IMR-90 (cell line): ENCODE results near the gene NIPA2. TPM values are rescaled to one million over a fixed set of nuclear protein-coding genes. Genes with fewer than 3 reads are reported as not detected.

Source experiments
- ATAC-seq: fragments of 200-7000 bp; cut with Tn5 transposase; 2 replicates; pipeline ENCODE4 v1.9.1; 2020; ENCODE audit warnings: low read depth, mild to moderate bottlenecking, moderate library complexity
- BruUV-seq: library from RNA; stranded (reverse); fragments of 400-500 nt; replicated peaks from 2 replicates; lab custom pipeline; 2021; lab: Mats Ljungman, UMichigan
- CTCF ChIA-PET: fragments of 300-600 bp; formaldehyde crosslinking; extraction: SDS; loops from one replicate; lab custom pipeline; 2021; ENCODE audit warnings: antibody characterized with exemption; lab: Yijun Ruan, JAX
- POLR2A ChIA-PET: fragments of 300-600 bp; sonication (Branson Sonifier 250); formaldehyde crosslinking; loops from one replicate; lab custom pipeline; 2022; ENCODE audit warnings: antibody characterized with exemption; ENCODE audit not compliant: unreplicated experiment; lab: Charles Lee
- DNase-seq: peaks from one replicate; pipeline ENCODE4 v3.0.0; 2013
- H2AFZ ChIP-seq: replicated peaks from 2 replicates; pipeline ENCODE3; 2013; ENCODE audit warnings: low read length, mild to moderate bottlenecking; ENCODE audit not compliant: poor library complexity
- H2AK5ac ChIP-seq: 2 replicates; pipeline ENCODE4 v1.6.1; 2013; ENCODE audit warnings: low read depth, low read length, inconsistent platforms
- H2AK9ac ChIP-seq: replicated peaks from 2 replicates; pipeline ENCODE3; 2013; ENCODE audit warnings: mild to moderate bottlenecking, low read depth, low read length, moderate library complexity; ENCODE audit not compliant: poor library complexity
- H2BK120ac ChIP-seq: 2 replicates; pipeline ENCODE4 v1.6.1; 2013; ENCODE audit warnings: low read depth, low read length, inconsistent platforms
- H2BK15ac ChIP-seq: 3 replicates; pipeline ENCODE4 v1.6.1; 2013; ENCODE audit warnings: low read depth, low read length, inconsistent platforms
- H2BK20ac ChIP-seq: 2 replicates; pipeline ENCODE4 v1.6.1; 2013; ENCODE audit warnings: low read depth, mild to moderate bottlenecking, inconsistent platforms, low read length, moderate library complexity
- H2BK5ac ChIP-seq: 2 replicates; pipeline ENCODE4 v1.6.1; 2013; ENCODE audit warnings: mild to moderate bottlenecking, low read depth, low read length, inconsistent platforms; ENCODE audit not compliant: poor library complexity, severe bottlenecking
- H3K14ac ChIP-seq: replicated peaks from 2 replicates; pipeline ENCODE4 v1.6.1; 2013; ENCODE audit warnings: low read depth, low read length, inconsistent platforms
- H3K18ac ChIP-seq: 2 replicates; pipeline ENCODE4 v1.6.1; 2013; ENCODE audit warnings: low read depth, low read length, control low read depth
- H3K23ac ChIP-seq: 2 replicates; pipeline ENCODE4 v1.6.1; 2013; ENCODE audit warnings: low read depth, low read length, inconsistent platforms
- H3K27ac ChIP-seq: 2 replicates; pipeline ENCODE4 v1.5.1; 2013; ENCODE audit warnings: mild to moderate bottlenecking, control low read depth, low read length; ENCODE audit not compliant: insufficient read depth
- H3K27me3 ChIP-seq: 2 replicates; pipeline ENCODE4 v1.6.1; 2013; ENCODE audit warnings: low read length; ENCODE audit not compliant: control insufficient read depth, insufficient read depth
- H3K36me3 ChIP-seq: 2 replicates; pipeline ENCODE4 v1.6.1; 2013; ENCODE audit warnings: low read length, mixed read lengths; ENCODE audit not compliant: control insufficient read depth, insufficient read depth
- H3K4ac ChIP-seq: 2 replicates; pipeline ENCODE4 v1.6.1; 2013; ENCODE audit warnings: low read depth, low read length, inconsistent platforms
- H3K4me1 ChIP-seq: 2 replicates; pipeline ENCODE4 v1.6.1; 2013; ENCODE audit warnings: low read length, mixed read lengths; ENCODE audit not compliant: control insufficient read depth, insufficient read depth
- H3K4me2 ChIP-seq: 2 replicates; pipeline ENCODE4 v1.6.1; 2013; ENCODE audit warnings: low read depth, mild to moderate bottlenecking, control low read depth, low read length, moderate library complexity
- H3K4me3 ChIP-seq: 2 replicates; pipeline ENCODE4 v1.5.1; 2013; ENCODE audit warnings: low read depth, mild to moderate bottlenecking, control low read depth, low read length, moderate library complexity; ENCODE audit not compliant: insufficient read depth
- H3K56ac ChIP-seq: 2 replicates; pipeline ENCODE4 v1.6.1; 2013; ENCODE audit warnings: low read length, inconsistent platforms; ENCODE audit not compliant: insufficient read depth; ENCODE audit errors: extremely low read depth
- H3K79me1 ChIP-seq, 2 experiments: 2 replicates each; pipeline ENCODE4 v1.6.1; 2013; ENCODE audit warnings: low read length in 2 of 2, inconsistent platforms in 1 of 2, low read depth in 1 of 2
- H3K9ac ChIP-seq: 2 replicates; pipeline ENCODE4 v1.6.1; 2013; ENCODE audit warnings: low read depth, low read length, control low read depth
- H3K9me1 ChIP-seq: 2 replicates; pipeline ENCODE4 v1.6.1; 2013; ENCODE audit warnings: low read length, inconsistent platforms; ENCODE audit not compliant: insufficient read depth
- H3K9me3 ChIP-seq: 2 replicates; pipeline ENCODE4 v1.6.1; 2013; ENCODE audit warnings: low read length; ENCODE audit not compliant: control insufficient read depth, insufficient read depth
- H4K20me1 ChIP-seq: 2 replicates; pipeline ENCODE4 v1.6.1; 2013; ENCODE audit warnings: low read length, inconsistent platforms; ENCODE audit not compliant: insufficient read depth
- H4K5ac ChIP-seq: 2 replicates; pipeline ENCODE4 v1.6.1; 2013; ENCODE audit warnings: mild to moderate bottlenecking, low read depth, low read length, control low read depth
- H4K8ac ChIP-seq, 2 experiments: 2 replicates each; pipeline ENCODE4 v1.6.1; 2013; ENCODE audit warnings: low read depth in 2 of 2, low read length in 2 of 2, control low read depth in 1 of 2, inconsistent platforms in 1 of 2
- H4K91ac ChIP-seq: 2 replicates; pipeline ENCODE4 v1.6.1; 2013; ENCODE audit warnings: low read depth, low read length, inconsistent platforms; ENCODE audit not compliant: insufficient read depth
- CHD1 ChIP-seq: IDR thresholded peaks from 2 replicates; pipeline ENCODE4 v1.6.1; 2012; ENCODE audit warnings: low read depth, low read length, improper control_type of control experiment
- CTCF ChIP-seq: conservative IDR thresholded peaks from 2 replicates; pipeline ENCODE4 v1.5.1; 2012; ENCODE audit warnings: mild to moderate bottlenecking, low read depth, low read length, improper control_type of control experiment
- ELK1 ChIP-seq: fragments of 150-350 bp; IDR thresholded peaks from 2 replicates; pipeline ENCODE4 v1.6.1; 2016; ENCODE audit warnings: low read depth, mild to moderate bottlenecking, low read length, moderate library complexity, borderline replicate concordance
- MAFK ChIP-seq: IDR thresholded peaks from 2 replicates; pipeline ENCODE4 v1.6.1; 2012; ENCODE audit warnings: low read depth, low read length, improper control_type of control experiment
- NFE2L2 ChIP-seq: fragments of 150-350 bp; IDR thresholded peaks from 2 replicates; pipeline ENCODE4 v1.6.1; 2016; ENCODE audit warnings: low read depth, mild to moderate bottlenecking, low read length
- POLR2A ChIP-seq: IDR thresholded peaks from 2 replicates; pipeline ENCODE4 v1.6.1; 2012; ENCODE audit warnings: mild to moderate bottlenecking, low read depth, low read length
- RAD21 ChIP-seq: IDR thresholded peaks from 2 replicates; pipeline ENCODE4 v1.6.1; 2012; ENCODE audit warnings: low read length, improper control_type of control experiment
- RCOR1 ChIP-seq: IDR thresholded peaks from 2 replicates; pipeline ENCODE4 v1.6.1; 2012; ENCODE audit warnings: mild to moderate bottlenecking, low read length, improper control_type of control experiment; ENCODE audit not compliant: insufficient replicate concordance
- USF2 ChIP-seq: fragments of 150-350 bp; IDR thresholded peaks from 2 replicates; pipeline ENCODE4 v1.6.1; 2017; ENCODE audit warnings: mild to moderate bottlenecking, antibody characterized with exemption, low read length, low read depth
- WGBS, 2 experiments: methylation state at CpG; one replicate each; pipeline versions ENCODE4 v1.1.5 to v1.1.7; 2013; ENCODE audit warnings: missing lambda C conversion rate in 2 of 2; ENCODE audit not compliant: insufficient read length in 1 of 2; ENCODE audit errors: extremely low coverage in 2 of 2; 5-methylcytosine and 5-hydroxymethylcytosine counted together
- dilution Hi-C: fragments of 300-500 bp; cut with HindIII; formaldehyde crosslinking; loops from one replicate; pipeline ENCODE4 v1.14.3; 2018; ENCODE audit warnings: low sequenced_read_pairs; ENCODE audit not compliant: unreplicated experiment
- in situ Hi-C: fragments of 300-500 bp; cut with MboI; formaldehyde crosslinking; loops from 3 replicates; pipeline ENCODE4 v1.14.3; 2019; ENCODE audit warnings: low sequenced_read_pairs, inconsistent platforms, mixed read lengths
- intact Hi-C: fragments of 100-400 bp; cut with micrococcal nuclease; formaldehyde crosslinking; loops from 2 replicates; pipeline ENCODE4 v1.10.0; 2022
- polyA plus RNA-seq, 3 experiments: library from polyadenylated mRNA; depleted of rRNA; stranded (reverse); fragments of >200 nt; gene quantifications; 2 replicates each; pipeline ENCODE4 v1.2.3, GENCODE V29; 2012; ENCODE audit warnings: low replicate concordance in 1 of 3
- total RNA-seq: library from RNA; depleted of rRNA; stranded (reverse); fragments of >200 nt; gene quantifications from 2 replicates; pipeline ENCODE4 v1.2.3, GENCODE V29; 2012

The NIPA2 gene
- total and polyA plus RNA-seq, 2 of the 4 experiments (the other 2 are of a cell fraction) = 33.0 to 38.0 TPM

- intact Hi-C loops = no loop called here
- no peak overlapping the region for H3K14ac ChIP-seq
- no peaks in the 10 kb centered on the region for H4K20me1 ChIP-seq
- no peak overlapping the region for H3K4me2 ChIP-seq
- ChIA-PET CTCF (interaction anchor here (0.7 kb wide), 1 partner anchor 137 kb away, joined by 3 read pairs; no protein-coding TSS in a partner anchor), POLR2A (no interaction called here)
- H3K9me1 ChIP-seq = no peaks in the 10 kb centered on the region
- no peak overlapping the region for H3K4me3 ChIP-seq
- H3K9me3 ChIP-seq = no peaks in the 10 kb centered on the region
- no peak overlapping the region for H3K9ac ChIP-seq
- H3K18ac ChIP-seq = no peak overlapping the region
- no peak overlapping the region for H2AFZ ChIP-seq
- H2BK120ac ChIP-seq = no peak overlapping the region
- H4K5ac ChIP-seq = no peak overlapping the region
- dilution Hi-C loops = no loop called here
- H2AK5ac ChIP-seq = no peak overlapping the region
- 0 out of 2 replicates have a peak, but pooled peaks have one; percentile 23 for TF ChIP-seq CTCF
- no peak for TF ChIP-seq MAFK
- no peak for TF ChIP-seq CHD1
- no peak for TF ChIP-seq RCOR1
- TF ChIP-seq NFE2L2 = no peak
- no peak for TF ChIP-seq USF2
- no peak for TF ChIP-seq POLR2A
- peak; percentile 20; the same call in 1 of the 2 replicates for TF ChIP-seq RAD21
- no peak for TF ChIP-seq ELK1
- DNase-seq = peak; percentile 12
- no TSS peak for BruUV-seq
- no peak overlapping the region for H2BK15ac ChIP-seq
- ATAC-seq = no peak
- no peak overlapping the region for H2AK9ac ChIP-seq
- peaks cover 6 to 15% of the 10 kb centered on the region in 2 experiments; a peak in 3 of 4 replicates for H3K79me1 ChIP-seq
- H3K27ac ChIP-seq = no peak overlapping the region
- H4K8ac ChIP-seq = no peak overlapping the region
- H3K56ac ChIP-seq = no peak overlapping the region
- WGBS, 2 experiments = 85% methylated on average over 7 of the region's 8 CpGs; no CpG with 5 or more reads in 1 of the 2 experiments
- H3K4ac ChIP-seq = no peak overlapping the region
- H3K4me1 ChIP-seq = no peaks in the 10 kb centered on the region
- no peak overlapping the region for H2BK5ac ChIP-seq
- H3K27me3 ChIP-seq = no peaks in the 10 kb centered on the region
- in situ Hi-C loops = loop anchor here (25.0 kb wide), 1 partner anchor 99 kb away; no protein-coding TSS in a partner anchor
- H3K23ac ChIP-seq = no peak overlapping the region
- H3K36me3 ChIP-seq = peaks cover 2% of the 10 kb centered on the region
- H2BK20ac ChIP-seq = no peak overlapping the region
- no peak overlapping the region for H4K91ac ChIP-seq
These were observed 26.8 kb upstream of the NIPA2 start for GRCh38 chr15:22811640-22812039.
